SHP77 (cell line): Measurements from ENCODE around the gene OXTR.

Experiments used
- DNase-seq, 2 experiments: peaks; one replicate each; lab custom pipeline; 2025; lab: John Stamatoyannopoulos, UW

Gene OXTR

DNA sequence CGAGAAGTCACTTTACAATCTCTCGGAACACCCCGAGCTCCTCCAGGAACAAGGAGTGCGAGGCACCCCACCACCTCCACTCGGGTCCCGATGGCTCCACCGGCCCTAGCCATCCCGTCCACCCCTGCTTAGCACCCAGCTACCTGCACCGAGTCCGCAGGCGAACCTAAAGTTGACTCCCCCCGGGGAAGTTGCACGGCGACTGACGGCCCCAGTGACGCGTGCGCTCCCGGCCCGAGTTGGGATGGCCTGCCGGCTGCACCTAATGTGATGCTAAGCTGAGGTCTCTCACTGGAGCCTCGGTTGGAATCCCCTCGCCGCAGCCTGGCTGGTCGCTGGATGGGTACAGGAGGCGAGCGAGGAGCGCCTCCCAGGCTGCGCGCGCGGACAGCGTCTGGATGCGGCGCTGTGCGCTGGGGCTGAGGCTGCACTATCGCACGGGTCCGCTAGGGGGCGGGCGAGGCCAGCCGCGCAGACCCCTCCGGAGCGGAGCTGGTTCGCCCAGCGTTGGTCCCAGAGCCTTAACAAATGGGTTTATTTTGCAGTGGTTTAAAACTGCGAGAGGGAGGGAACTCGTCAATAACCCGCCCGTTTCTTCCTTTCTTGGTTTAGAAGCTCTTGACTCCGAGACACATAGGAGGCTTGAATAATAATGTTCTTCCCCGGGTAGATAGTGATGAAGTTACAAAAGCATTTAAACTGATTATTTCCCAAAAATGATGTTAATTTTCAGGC, at the start of gene OXTR:
Gene OXTR (minus strand): TSS at position 526 of the 735 bp plus-strand sequence. CDS start 1,426 bp downstream, outside the sequence.
- DNase-seq: peak; percentile 29 to 69

DNA sequence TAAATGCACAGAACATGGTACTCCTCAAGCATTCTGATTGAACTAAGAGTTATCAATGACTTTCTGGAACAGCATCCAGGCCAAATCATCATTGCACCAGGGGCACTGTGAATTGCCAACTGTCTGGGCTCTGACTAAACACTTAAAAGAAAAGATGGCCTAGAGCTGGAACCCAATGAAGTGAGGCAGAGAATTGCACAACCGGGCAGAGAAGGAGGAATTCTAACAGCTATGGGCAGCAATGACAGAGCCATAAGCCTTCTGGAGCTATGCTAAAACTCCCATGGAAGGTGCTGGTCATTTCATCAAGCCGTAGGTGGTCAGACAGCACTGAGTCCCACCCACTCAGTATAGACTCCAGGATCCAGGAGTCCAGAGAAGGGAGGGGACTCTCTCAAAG, 48.1 kb upstream of the OXTR start:
- no peak for DNase-seq

DNA sequence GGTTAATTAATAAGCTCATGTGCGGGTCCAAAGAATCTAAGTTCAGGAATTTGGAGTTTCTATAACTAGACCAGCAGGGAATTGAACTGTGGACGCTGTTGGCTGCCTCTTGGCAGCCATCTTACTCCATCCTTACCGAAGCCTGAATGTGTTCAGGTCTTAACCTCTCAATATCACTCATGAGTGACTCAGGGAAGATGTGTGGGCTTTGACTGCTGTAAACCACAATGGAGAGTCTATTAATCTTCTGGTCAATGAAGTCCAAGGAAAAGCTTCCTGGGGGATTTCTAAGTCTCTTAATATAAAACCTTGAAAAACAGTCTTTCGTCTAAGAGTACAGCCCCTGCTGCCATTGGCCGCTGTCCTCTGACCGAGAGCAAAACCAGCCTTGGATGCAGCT, 46.7 kb upstream of the OXTR start:
- no peak for DNase-seq

DNA sequence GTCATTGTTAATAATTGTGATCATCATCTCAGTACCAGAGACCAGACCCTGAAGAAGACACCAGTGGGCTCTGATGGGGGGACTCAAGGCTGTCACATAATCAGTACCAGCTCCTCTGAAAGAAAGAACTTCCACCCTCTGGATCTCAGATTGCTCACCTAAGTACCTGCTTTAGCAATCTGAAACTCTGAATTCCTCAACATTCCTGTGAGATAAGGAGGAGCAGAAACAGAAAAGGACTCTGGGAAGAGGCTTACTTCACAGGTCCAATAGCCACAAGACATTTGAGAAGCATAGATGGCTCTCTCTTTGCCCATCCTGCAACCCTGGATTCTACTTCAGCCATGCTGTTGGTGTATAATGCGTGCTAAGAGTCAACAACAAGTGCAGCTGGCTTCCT, 44.0 kb upstream of the OXTR start:
- DNase-seq: no peak

DNA sequence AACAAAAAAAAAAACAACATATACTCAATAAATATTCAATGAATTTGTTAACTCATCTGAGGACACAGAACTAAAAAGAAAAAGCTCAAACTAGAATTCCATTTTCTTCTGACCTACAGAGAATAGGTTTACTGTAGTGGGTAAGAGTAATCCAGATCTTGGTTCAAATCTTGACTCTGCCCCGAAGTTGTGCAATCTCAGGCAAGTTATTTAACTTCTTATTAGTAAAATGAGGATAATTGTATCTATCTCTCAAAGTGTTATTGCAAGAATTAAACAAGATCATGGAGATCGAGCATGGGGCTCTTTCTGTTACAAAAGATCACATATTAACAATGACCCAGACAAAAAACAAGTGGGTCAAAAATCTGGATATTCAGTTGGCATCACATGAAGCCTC, 41.1 kb upstream of the OXTR start:
- DNase-seq: no peak

DNA sequence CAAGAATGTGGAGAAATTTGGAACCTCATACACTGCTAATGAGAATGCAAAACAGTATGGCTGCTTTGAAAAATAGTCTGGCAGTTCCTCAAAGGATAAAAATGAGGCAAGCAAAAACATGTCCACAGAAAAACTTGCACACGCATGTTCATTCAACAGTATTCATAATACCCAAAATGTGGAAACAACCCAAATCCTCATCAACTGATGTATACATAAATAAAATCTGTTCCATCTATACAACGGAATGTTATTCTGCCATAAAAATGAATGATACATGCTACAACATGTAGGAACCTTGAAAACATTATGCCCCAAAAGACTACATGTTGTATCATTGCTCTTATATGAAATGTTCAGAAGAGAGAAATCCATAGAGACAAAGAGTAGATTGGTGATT, 36.4 kb upstream of the OXTR start:
- no peak for DNase-seq

DNA sequence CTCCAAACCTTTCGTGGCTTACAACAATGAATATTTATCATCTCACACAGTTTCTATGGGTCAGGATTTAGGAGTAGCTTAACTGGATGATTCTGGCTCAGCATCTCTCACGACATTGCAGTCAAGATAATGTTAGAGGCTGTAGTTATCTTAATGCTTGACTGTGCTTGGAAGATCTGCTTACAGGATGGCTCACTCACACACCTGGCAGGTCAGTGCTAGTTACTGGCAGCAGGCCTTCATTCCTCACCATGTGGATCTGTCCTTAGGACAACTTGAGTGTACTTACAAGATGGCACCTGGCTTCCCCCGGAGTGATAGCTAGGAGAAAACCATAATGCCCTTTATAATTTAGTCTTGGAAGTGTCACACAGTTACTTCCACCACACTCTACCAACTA, 32.8 kb upstream of the OXTR start:
- no peak for DNase-seq

DNA sequence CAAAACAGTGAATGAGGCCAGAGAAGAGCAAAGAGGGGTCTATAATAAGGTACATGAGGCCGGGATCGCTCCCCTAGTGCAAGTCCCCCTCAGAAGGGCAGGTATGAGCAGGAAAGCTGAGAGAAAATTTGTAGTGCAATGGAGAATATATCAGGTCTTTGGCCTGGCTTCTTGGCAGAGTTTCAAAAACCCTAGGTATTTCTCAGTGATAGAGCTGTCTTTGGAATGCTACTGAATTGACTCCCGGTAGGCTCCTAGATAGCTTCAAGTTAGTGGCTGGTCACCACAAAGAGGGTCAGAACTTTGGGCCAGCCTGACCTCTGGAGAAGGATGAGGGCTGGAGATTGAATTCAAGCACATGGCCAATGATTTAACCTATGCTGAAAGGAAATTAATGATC, 30.6 kb upstream of the OXTR start:
- no peak for DNase-seq

DNA sequence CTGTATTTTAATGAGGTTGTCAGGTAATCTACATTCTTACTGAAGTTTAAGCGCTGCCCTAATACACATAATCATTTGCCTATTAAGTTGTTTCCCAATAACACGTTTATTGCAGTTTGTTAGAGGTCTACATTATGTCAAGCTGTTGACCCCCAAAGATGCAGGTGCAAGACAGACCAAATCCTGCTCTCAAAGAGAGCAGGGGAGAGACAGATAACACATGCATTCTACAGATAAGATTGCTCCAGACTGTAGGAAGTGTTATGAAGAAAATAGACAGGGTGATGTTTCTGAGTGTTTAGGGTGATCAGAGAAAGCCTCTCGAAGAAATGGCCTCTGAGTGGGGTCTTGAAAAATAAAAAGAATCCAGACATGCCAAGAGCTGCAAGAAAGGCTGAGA, 24.8 kb upstream of the OXTR start:
- no peak for DNase-seq

DNA sequence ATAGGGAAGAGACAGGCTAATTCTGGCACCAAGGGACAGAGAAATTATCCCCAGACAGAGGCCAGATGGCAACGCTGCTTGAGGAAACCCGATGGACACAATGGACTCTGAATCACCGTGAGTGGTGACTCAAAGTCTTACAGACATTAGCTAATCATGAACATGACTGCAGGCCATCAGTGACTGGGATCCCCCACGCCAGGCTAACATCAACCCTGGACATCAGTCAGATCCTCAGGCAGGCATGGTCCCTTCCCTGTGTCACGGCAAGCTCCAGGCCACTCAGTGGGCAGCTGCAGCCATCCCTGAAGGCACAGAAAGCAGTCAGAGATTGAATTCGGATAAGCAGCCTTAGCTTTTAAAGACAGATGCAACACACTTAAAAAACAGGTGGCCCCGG, 23.8 kb upstream of the OXTR start:
- DNase-seq: no peak

DNA sequence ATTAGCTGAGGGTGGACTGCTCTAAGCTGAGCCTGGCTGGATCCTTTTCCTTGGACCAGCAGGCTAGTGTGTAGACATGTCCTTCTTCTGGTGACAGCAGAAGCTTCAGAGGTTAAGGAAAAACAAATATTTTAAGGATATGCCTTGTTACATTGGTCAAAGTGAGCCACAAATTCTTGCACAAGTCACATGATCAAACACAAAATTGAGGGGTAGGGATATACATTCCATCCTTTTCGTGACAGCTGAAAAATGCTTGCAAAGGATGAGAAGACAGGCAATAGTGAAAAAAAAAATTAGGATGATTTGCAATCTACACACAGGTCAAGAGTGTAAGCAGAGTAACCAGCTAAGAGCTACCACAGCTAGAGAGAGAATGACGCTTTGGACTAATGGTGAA, 21.1 kb upstream of the OXTR start:
- DNase-seq: no peak

DNA sequence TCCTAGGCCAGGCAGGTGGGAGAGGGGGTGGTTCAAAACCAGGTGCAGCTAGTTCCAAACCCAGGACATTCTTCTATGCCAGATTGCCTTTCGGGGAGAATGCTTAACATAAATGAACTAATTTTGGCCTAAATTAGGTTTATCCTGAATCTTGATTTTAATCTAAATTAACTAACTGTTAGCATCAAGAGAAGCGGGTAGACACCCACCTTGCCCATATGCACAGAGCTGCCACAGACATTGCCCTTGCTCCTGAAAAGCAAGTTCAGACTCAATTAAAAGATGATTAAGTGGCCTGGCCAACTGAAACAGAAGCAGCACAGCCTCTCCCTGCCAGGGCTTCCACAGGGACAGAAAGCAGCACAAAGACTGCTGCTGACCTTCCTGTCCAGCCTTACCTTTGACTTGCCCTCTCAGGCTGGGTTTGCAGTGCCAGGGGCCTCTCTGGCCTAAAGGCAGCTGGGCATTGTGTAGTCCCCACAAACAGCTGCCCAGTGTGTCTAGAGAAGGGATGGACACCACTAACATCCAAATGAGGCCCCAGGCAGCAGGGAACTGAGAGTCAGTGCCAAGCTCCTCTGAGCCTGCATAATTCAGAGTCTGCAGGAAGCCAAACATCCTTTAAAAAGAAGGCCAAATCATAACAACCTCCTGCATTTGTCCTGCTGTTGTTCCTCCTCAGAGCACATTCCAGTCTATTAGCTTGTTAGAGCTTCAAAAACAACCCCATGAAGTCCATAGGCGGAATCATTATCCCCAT, 15.4 kb upstream of the OXTR start:
- DNase-seq: no peak

DNA sequence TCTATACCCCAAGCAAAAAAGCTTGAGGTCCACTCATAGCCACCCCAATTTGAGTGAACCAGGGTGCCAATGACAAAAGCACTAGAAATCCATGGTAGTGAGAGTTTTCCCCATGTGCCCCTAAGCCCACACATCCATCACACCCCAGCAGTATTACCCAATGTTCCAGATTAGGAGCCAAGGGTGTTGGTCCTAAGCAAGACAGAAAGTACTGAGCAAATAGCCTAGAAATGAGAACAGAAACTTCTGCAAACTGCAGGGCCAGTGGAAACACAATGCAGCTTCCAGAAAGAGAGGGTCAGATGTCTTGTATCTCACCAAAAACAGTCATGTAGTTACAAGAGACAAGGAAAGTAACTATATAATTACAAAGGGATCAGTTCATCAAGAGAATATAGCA, 10.9 kb upstream of the OXTR start:
- DNase-seq: no peak

DNA sequence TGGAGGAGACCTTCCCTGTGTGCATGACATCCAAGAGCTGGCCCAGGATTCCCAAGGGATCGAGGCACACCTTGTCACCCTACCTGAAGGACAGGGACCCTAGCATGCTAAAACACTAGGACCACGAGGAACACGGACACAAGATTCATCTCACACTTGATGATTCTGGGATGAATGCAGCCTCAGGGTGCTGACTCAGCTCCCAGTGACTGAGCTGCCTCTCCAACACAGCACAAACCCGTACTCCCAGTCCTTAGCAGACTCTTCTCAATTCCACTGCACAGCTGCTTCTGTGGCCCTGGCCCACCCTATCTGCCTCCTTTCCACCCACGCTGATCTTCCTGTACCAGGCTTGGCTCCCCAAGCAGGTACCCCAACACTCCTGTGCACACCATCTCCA, 9.1 kb upstream of the OXTR start:
- DNase-seq: no peak

DNA sequence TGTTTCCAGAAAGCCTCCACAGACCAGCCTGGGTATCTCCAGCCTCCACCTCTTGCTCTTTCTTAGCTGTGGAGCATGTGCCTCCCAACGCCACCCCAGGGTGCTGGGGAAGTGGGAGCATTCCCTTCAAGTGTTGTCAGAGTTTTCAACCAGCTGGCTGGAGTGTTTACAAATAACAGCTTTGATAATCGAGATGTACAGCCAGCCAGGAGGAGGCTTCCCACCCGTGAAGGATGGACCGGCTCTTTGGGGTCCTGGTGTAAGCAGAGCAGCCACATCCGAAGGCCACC, 8.5 kb upstream of the OXTR start:
- no peak for DNase-seq

DNA sequence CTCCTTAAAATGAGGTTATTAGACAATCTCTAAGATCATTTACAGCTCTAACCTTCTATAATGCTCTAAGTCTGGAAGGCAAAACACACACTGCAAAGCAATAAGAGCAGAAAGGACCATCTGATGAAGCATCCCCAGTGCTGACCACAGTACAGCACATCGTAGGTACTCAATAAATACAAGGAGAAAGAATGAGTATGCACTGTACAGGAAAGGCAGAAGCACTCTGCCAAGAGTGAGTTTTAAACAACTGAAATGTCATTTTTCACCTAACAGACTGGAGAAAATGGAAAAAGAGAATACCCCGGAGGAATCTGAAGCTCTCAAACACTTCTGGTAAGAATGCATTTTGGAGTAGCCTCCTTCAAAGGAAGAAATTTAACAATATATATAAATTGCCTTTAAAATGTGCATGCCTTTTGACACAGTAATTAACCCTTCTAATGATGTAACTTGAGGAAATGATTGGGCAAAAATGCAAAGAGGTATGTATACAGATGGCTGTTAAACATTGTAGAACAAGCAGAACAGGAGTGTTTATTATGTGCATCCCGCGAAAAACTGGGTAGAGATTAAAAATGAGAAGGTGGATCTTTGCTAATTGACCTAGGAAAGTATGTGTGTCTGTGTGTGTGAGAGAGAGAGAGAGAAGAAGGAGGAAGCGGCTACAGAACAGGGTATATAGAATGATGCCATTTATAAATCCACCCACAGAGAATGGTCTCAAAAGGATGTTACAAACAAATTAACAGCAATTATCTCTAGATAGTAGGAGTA, 8.0 kb upstream of the OXTR start:
- DNase-seq: no peak

DNA sequence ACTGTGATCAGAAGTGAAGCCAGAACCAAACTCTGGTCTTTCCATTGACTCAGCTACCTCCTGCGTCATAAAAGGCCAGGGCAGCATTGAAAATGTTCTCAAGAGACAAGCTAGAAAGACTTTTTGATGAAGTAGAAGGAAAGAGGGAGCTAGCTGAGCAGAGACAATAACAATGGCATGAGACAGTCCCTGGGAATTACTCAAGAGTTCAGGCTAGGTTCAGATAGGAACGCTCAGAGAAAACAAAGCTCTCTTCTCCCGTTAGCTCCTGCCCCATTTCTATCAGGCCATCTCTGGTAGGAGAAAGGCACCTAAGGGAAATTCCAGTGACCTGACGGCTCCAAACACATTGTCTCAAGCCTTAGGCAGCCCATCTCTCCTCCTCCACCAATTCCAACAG, 7.0 kb upstream of the OXTR start:
- DNase-seq: no peak

DNA sequence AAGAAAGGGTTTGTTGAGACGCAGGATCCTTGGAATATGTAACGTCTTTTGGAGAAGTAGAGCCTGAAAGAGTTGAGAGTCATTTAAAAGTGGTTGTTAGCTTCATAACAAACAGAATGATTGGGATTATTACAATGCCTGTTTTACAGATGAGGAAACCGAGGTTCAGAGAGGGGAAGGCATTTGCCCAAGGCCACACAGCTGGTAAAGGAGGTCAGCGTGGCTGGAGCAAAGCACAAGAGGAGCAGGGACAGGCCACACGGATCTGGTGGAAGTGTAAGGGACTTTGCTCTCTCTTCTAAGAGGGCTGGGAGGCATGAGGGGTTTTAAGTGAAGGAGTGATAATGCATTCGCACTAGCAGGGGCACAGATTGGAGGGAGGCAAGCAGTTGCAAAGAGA, 6.2 kb upstream of the OXTR start:
- DNase-seq: no peak

DNA sequence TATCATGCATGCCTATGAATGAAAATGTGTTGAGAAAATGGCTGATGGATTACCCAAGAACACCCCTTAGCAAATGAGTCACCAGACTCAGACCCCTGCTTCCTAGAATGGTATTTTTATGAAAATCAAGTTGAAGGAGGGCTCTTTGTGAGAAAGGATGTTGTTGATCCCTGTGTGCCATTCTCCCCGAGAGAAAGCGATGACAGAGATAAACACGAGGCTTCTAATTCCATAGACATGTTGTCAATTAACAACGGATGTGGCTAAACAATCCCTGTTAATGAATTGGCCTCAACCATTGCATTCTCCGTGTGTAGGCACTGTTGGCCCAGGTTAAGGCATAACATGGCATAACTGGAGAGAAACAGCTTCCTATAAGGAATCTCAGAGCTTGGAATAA, 5.8 kb upstream of the OXTR start:
- DNase-seq: no peak

DNA sequence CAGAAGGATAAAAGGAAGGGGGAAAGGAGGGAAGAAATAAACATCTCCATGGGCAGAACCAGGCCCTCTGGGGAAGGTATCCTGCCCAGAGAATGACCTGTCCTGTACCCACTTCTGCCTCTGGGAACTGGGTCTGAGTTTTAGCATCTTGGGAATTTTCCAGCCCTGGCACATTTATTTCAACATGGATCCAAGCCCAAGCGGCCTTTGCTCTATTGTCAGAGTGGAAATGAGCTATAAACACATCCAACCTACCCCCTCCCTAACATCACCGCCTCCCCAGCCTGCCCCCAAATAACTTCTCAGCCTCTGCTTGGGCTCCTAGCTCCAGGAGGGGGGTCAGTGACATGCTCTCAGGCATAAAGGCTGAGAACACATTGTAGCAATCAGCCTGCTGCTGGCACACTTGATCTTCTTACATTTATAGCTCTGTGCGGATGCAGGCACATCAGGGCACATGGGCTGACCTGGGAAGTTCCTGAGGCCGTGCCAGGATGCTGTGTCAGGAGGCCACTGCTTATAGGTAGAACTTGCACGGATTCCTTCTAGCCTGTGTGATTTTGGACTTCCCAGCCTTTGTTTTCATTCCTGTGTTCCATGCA, 4.6 kb upstream of the OXTR start:
- no peak for DNase-seq

DNA sequence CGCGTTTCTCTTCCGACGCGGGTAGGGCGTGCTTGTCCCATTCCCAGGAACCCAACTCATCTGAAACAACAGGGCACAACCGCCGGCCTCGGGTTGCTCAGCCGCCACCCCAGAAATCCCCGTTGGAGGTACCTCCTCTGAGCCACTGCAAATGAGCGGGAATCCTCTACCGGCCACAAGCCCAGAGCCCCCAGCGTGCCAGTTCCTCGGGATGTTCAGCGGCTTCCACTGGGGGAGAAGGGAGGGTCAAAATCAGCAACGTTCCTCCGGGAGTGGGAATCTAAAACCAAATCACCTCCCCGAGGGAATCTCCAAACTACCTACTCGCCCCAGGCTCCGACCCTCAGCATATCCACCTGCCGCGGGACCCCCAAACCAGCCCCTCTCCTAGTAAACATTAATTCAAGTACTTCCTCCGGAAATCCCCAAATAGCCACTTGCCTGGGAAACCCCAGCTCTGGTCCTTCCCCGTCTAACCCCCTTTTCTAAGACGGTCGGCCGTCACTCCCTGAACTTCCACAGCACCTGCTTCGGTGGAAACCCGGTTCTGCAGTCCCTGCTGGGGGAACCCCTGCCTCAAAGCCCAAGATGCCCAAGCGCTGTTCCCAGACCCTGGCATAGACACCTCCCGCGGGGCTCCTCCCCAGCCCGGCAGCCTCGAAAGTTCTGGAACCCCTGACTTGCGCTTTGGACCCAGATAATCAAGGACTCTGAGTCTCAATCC, 887 bp downstream of the OXTR start:
- DNase-seq: no peak

DNA sequence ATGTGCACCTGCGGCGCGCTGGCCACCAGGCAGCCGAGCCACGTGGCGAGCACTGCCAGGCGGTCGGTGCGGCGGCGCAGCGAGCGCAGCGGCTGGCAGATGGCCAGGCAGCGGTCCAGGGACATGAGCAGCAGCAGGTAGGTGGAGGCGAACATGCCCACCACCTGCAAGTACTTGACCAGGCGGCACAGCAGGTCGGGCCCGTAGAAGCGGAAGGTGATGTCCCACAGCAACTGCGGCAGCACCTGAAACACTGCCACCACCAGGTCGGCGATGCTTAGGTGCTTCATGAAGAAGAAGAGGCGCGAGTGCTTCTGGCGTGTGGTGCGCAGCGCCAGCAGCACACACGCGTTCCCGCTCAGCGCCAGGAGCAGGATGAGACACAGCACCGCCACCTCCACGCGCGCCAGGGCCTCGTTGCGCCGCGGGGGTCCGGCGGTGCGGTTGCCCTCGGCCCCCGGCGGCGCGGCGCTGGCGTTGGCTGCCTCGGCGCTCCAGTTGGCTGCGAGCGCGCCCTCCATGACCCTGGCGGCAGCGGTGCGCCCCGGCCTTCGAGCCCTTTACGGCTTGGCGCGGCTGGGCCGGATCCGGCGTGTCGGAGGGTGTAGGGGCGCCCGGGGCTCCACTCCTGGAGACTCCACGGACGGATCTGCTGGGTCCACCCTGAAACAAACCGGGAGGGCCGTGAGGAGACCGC, 1.6 kb downstream of the OXTR start:
- DNase-seq: no peak
